HEK293 (cell line): ENCODE data around the gene ACE2.

Experiments
- CTCF ChIA-PET: fragments of 350-600 bp; formaldehyde crosslinking; extraction: SDS; loops from one replicate; lab custom pipeline; 2021; ENCODE audit warnings: antibody characterized with exemption; lab: Yijun Ruan, JAX
- POLR2A ChIA-PET: fragments of 300-600 bp; formaldehyde crosslinking; extraction: SDS; loops from one replicate; lab custom pipeline; 2020; ENCODE audit warnings: antibody characterized with exemption, inconsistent platforms; lab: Yijun Ruan, JAX
- H3K27ac ChIP-seq: fragments of 200-500 bp; sonication (Bioruptor generic); 2 replicates; pipeline ENCODE4 v1.5.1; 2014; ENCODE audit warnings: low read depth, low read length, control low read depth, inconsistent platforms; ENCODE audit errors: extremely low read depth
- H3K36me3 ChIP-seq, 2 experiments: fragments of 200-500 bp in 1 of 2; sonication (Bioruptor generic) in 1 of 2; 1 replicate in 1 of 2; 2 replicates in 1 of 2; pipeline ENCODE4 v1.5.1; 2014 to 2017; ENCODE audit warnings: inconsistent platforms in 2 of 2, low read length in 2 of 2; ENCODE audit not compliant: control insufficient read depth in 2 of 2, insufficient read depth in 1 of 2
- H3K4me1 ChIP-seq: fragments of 200-500 bp; sonication (Bioruptor generic); 2 replicates; pipeline ENCODE4 v1.5.1; 2014; ENCODE audit warnings: mild to moderate bottlenecking, low read length, inconsistent platforms; ENCODE audit not compliant: control insufficient read depth, insufficient read depth
- H3K4me3 ChIP-seq: 2 replicates; pipeline ENCODE4 v1.5.1; 2011; ENCODE audit warnings: low read depth, mild to moderate bottlenecking, control low read depth, low read length, moderate library complexity
- H3K9me3 ChIP-seq: fragments of 200-500 bp; sonication (Bioruptor generic); 2 replicates; pipeline ENCODE4 v1.5.1; 2014; ENCODE audit warnings: low read depth, low read length, inconsistent platforms; ENCODE audit not compliant: control insufficient read depth, insufficient read depth
- GLIS1 ChIP-seq: fragments of 450-650 bp; formaldehyde crosslinking; IDR thresholded peaks from 2 replicates; pipeline ENCODE4 v1.5.1; 2016; ENCODE audit warnings: missing biosample characterization, missing genetic modification characterization
- HOXC10 ChIP-seq: sonication (generic); formaldehyde crosslinking; IDR thresholded peaks from 2 replicates; pipeline ENCODE4 v1.8.1; 2023; ENCODE audit warnings: mild to moderate bottlenecking, missing genetic modification reagents
- KLF16 ChIP-seq: fragments of 450-650 bp; formaldehyde crosslinking; IDR thresholded peaks from 2 replicates; pipeline ENCODE4 v1.5.1; 2017; ENCODE audit warnings: missing biosample characterization, missing genetic modification characterization
- PRDM6 ChIP-seq: fragments of 450-650 bp; formaldehyde crosslinking; IDR thresholded peaks from 2 replicates; pipeline ENCODE4 v1.5.1; 2017; ENCODE audit warnings: missing biosample characterization, missing genetic modification characterization
- REPIN1 ChIP-seq: fragments of 450-650 bp; formaldehyde crosslinking; IDR thresholded peaks from 2 replicates; pipeline ENCODE4 v1.5.1; 2017; ENCODE audit warnings: missing biosample characterization, missing genetic modification characterization, low read depth
- SP2 ChIP-seq: fragments of 450-650 bp; formaldehyde crosslinking; IDR thresholded peaks from 2 replicates; pipeline ENCODE4 v1.5.1; 2016; ENCODE audit warnings: missing biosample characterization, missing genetic modification characterization
- YY1 ChIP-seq: fragments of 450-650 bp; formaldehyde crosslinking; IDR thresholded peaks from 2 replicates; pipeline ENCODE4 v1.5.1; 2018; ENCODE audit warnings: missing biosample characterization, missing genetic modification characterization
- ZEB2 ChIP-seq: fragments of 450-650 bp; formaldehyde crosslinking; IDR thresholded peaks from 2 replicates; pipeline ENCODE4 v1.5.1; 2016; ENCODE audit warnings: missing biosample characterization, missing genetic modification characterization
- ZNF146 ChIP-seq: fragments of 450-650 bp; formaldehyde crosslinking; IDR thresholded peaks from 2 replicates; pipeline ENCODE4 v1.5.1; 2016; ENCODE audit warnings: missing biosample characterization, missing genetic modification characterization
- ZNF16 ChIP-seq: fragments of 450-650 bp; formaldehyde crosslinking; IDR thresholded peaks from 2 replicates; pipeline ENCODE4 v1.5.1; 2016; ENCODE audit warnings: low read depth, missing biosample characterization, missing genetic modification characterization
- ZNF23 ChIP-seq: fragments of 450-650 bp; formaldehyde crosslinking; IDR thresholded peaks from 2 replicates; pipeline ENCODE4 v1.5.1; 2016; ENCODE audit warnings: missing biosample characterization, missing genetic modification characterization, borderline replicate concordance
- ZNF248 ChIP-seq: fragments of 450-650 bp; formaldehyde crosslinking; IDR thresholded peaks from 2 replicates; pipeline ENCODE4 v1.5.1; 2017; ENCODE audit warnings: missing biosample characterization, missing genetic modification characterization
- ZNF266 ChIP-seq: fragments of 450-650 bp; formaldehyde crosslinking; IDR thresholded peaks from 2 replicates; pipeline ENCODE4 v1.5.1; 2016; ENCODE audit warnings: missing biosample characterization, missing genetic modification characterization, low read depth
- ZNF335 ChIP-seq: fragments of 450-650 bp; formaldehyde crosslinking; conservative IDR thresholded peaks from 2 replicates; pipeline ENCODE4 v1.5.1; 2016; ENCODE audit warnings: missing biosample characterization, missing genetic modification characterization
- ZNF350 ChIP-seq: fragments of 450-650 bp; formaldehyde crosslinking; IDR thresholded peaks from 2 replicates; pipeline ENCODE4 v1.5.0; 2017; ENCODE audit warnings: missing biosample characterization, mild to moderate bottlenecking, missing genetic modification characterization
- ZNF473 ChIP-seq: fragments of 450-650 bp; formaldehyde crosslinking; IDR thresholded peaks from 2 replicates; pipeline ENCODE4 v1.5.1; 2017; ENCODE audit warnings: missing biosample characterization, missing genetic modification characterization
- ZNF664 ChIP-seq: fragments of 450-650 bp; formaldehyde crosslinking; IDR thresholded peaks from 2 replicates; pipeline ENCODE4 v1.5.1; 2016; ENCODE audit warnings: missing biosample characterization, missing genetic modification characterization
- ZNF701 ChIP-seq: fragments of 450-650 bp; formaldehyde crosslinking; IDR thresholded peaks from 2 replicates; pipeline ENCODE4 v1.5.1; 2016; ENCODE audit warnings: missing biosample characterization, missing genetic modification characterization
- ZNF747 ChIP-seq: fragments of 450-650 bp; formaldehyde crosslinking; IDR thresholded peaks from 2 replicates; pipeline ENCODE4 v1.5.1; 2016; ENCODE audit warnings: missing biosample characterization, missing genetic modification characterization
- ZNF776 ChIP-seq: fragments of 450-650 bp; formaldehyde crosslinking; IDR thresholded peaks from 2 replicates; pipeline ENCODE4 v1.5.0; 2017; ENCODE audit warnings: missing biosample characterization, missing genetic modification characterization, borderline replicate concordance
- ZNF837 ChIP-seq: fragments of 450-650 bp; formaldehyde crosslinking; IDR thresholded peaks from 2 replicates; pipeline ENCODE4 v1.5.1; 2016; ENCODE audit warnings: missing biosample characterization, missing genetic modification characterization
- ZSCAN16 ChIP-seq: fragments of 450-650 bp; formaldehyde crosslinking; IDR thresholded peaks from 2 replicates; pipeline ENCODE4 v1.5.1; 2016; ENCODE audit warnings: missing biosample characterization, missing genetic modification characterization
- ZXDB ChIP-seq: fragments of 450-650 bp; formaldehyde crosslinking; IDR thresholded peaks from 2 replicates; pipeline ENCODE4 v1.5.1; 2016; ENCODE audit warnings: missing biosample characterization, missing genetic modification characterization
- TF ChIP-seq, protein P1 (sequence below): fragments of 450-650 bp; formaldehyde crosslinking; IDR thresholded peaks from 2 replicates; pipeline ENCODE4 v1.5.1; 2017; ENCODE audit warnings: missing biosample characterization, mild to moderate bottlenecking, missing genetic modification characterization, moderate library complexity
- TF ChIP-seq, protein P2 (sequence below): fragments of 450-650 bp; formaldehyde crosslinking; IDR thresholded peaks from 2 replicates; pipeline ENCODE4 v1.5.1; 2016; ENCODE audit warnings: missing biosample characterization, missing genetic modification characterization
- TF ChIP-seq, protein P3 (sequence below): fragments of 450-650 bp; formaldehyde crosslinking; IDR thresholded peaks from 2 replicates; pipeline ENCODE4 v1.5.1; 2016; ENCODE audit warnings: missing biosample characterization, missing genetic modification characterization

The ACE2 gene

GRCh38 chrX:15600049-15600448 lies 711 bp downstream of the ACE2 start:
- no peak overlapping the region for H3K4me3 ChIP-seq
- no peaks in the 10 kb centered on the region for H3K9me3 ChIP-seq
- CTCF ChIA-PET: interaction anchor here (0.5 kb wide), 1 partner anchor 330 kb away, joined by 3 read pairs; no protein-coding TSS in a partner anchor
- POLR2A ChIA-PET: no interaction called here
- H3K4me1 ChIP-seq: no peaks in the 10 kb centered on the region
- H3K27ac ChIP-seq: no peak overlapping the region
- no peaks in the 10 kb centered on the region for H3K36me3 ChIP-seq
- TF ChIP-seq ZNF16: no peak
- TF ChIP-seq ZXDB (tag by site-specific recombination): no peak
- no peak for TF ChIP-seq ZNF23 (tag by site-specific recombination)
- no peak for TF ChIP-seq HOXC10 (CRISPR knock-in tag)
- no peak for TF ChIP-seq ZNF335 (tag by site-specific recombination)
- TF ChIP-seq ZNF266 (tag by site-specific recombination): no peak
- no peak for TF ChIP-seq ZNF664 (tag by site-specific recombination)
- TF ChIP-seq, all 188 proteins: peak for 0

GRCh38 chrX:15599461-15599860 lies 1.3 kb downstream of the ACE2 start:
- no peak overlapping the region for H3K4me3 ChIP-seq
- H3K36me3 ChIP-seq: no peaks in the 10 kb centered on the region
- no peak for TF ChIP-seq PRDM6 (tag by site-specific recombination)
- no peak for TF ChIP-seq ZNF747 (tag by site-specific recombination)
- no peak for TF ChIP-seq SP2 (tag by site-specific recombination)
- TF ChIP-seq ZSCAN16: no peak
- TF ChIP-seq ZXDB (tag by site-specific recombination): no peak
- no peak for TF ChIP-seq ZNF350 (tag by site-specific recombination)
- no peak for TF ChIP-seq KLF16 (tag by site-specific recombination)
- TF ChIP-seq REPIN1 (tag by site-specific recombination): no peak
- no peak for TF ChIP-seq YY1 (tag by site-specific recombination)
- TF ChIP-seq GLIS1: no peak
- TF ChIP-seq ZNF146 (tag by site-specific recombination): no peak
- no peak for TF ChIP-seq ZNF701 (tag by site-specific recombination)
- TF ChIP-seq ZNF248 (tag by site-specific recombination): no peak
- no peak for TF ChIP-seq ZNF837 (tag by site-specific recombination)
- TF ChIP-seq ZNF473 (tag by site-specific recombination): no peak
- TF ChIP-seq, protein P1, sequence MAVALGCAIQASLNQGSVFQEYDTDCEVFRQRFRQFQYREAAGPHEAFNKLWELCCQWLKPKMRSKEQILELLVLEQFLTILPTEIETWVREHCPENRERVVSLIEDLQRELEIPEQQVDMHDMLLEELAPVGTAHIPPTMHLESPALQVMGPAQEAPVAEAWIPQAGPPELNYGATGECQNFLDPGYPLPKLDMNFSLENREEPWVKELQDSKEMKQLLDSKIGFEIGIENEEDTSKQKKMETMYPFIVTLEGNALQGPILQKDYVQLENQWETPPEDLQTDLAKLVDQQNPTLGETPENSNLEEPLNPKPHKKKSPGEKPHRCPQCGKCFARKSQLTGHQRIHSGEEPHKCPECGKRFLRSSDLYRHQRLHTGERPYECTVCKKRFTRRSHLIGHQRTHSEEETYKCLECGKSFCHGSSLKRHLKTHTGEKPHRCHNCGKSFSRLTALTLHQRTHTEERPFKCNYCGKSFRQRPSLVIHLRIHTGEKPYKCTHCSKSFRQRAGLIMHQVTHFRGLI (tag by site-specific recombination): no peak
- TF ChIP-seq, protein P2, sequence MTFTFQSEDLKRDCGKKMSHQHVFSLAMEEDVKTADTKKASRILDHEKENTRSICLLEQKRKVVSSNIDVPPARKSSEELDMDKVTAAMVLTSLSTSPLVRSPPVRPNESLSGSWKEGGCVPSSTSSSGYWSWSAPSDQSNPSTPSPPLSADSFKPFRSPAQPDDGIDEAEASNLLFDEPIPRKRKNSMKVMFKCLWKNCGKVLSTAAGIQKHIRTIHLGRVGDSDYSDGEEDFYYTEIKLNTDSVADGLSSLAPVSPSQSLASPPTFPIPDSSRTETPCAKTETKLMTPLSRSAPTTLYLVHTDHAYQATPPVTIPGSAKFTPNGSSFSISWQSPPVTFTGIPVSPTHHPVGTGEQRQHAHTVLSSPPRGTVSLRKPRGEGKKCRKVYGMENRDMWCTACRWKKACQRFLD (tag by site-specific recombination): no peak
- TF ChIP-seq ZEB2: no peak
- no peak for TF ChIP-seq ZNF776 (tag by site-specific recombination)
- TF ChIP-seq, protein P3, sequence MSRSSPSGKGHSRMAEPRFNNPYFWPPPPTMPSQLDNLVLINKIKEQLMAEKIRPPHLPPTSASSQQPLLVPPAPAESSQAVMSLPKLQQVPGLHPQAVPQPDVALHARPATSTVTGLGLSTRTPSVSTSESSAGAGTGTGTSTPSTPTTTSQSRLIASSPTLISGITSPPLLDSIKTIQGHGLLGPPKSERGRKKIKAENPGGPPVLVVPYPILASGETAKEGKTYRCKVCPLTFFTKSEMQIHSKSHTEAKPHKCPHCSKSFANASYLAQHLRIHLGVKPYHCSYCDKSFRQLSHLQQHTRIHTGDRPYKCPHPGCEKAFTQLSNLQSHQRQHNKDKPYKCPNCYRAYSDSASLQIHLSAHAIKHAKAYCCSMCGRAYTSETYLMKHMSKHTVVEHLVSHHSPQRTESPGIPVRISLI: no peak
- H3K27ac ChIP-seq: no peak overlapping the region
- no peaks in the 10 kb centered on the region for H3K9me3 ChIP-seq
- H3K4me1 ChIP-seq: no peaks in the 10 kb centered on the region
- POLR2A ChIA-PET: no interaction called here
- CTCF ChIA-PET: no interaction called here
